Mammary epithelial cell (primary cell): Measurements from ENCODE around the gene KCNIP4.

Experiments used
- EZH2 ChIP-seq: IDR thresholded peaks from 2 replicates; pipeline ENCODE4 v1.6.1; 2012; ENCODE audit warnings: low read length, inconsistent platforms, borderline replicate concordance
- TF ChIP-seq, protein P1 (sequence below), 2 donors: IDR thresholded peaks in 1 of 2; conservative IDR thresholded peaks in 1 of 2; 2 replicates each; pipeline ENCODE4 v1.5.1; 2011 to 2012; ENCODE audit warnings: inconsistent platforms in 2 of 2, low read length in 2 of 2, mild to moderate bottlenecking in 2 of 2, control low read depth in 1 of 2, low read depth in 1 of 2; ENCODE audit not compliant: insufficient read depth in 1 of 2; ENCODE audit errors: extremely low read depth in 1 of 2

DNA sequence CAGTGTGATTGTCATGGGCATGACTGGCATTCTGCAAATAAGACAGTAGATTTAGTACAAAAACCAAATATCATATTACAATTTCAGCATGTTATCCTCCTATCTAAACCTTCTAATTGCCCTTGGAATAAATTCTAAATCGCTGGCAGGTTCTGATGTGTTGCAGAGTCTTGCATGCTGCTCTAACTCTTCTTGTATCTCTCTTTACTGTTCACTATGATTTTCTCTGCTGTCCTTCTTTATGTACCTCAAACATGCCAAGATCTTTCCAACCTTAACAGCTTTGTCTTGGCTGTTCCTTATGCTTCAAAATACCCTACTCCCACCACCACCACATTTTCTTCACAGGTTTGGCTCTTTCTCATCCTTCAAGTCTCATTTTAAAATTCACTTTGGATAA is 43.0 kb upstream of the KCNIP4 start:
- TF ChIP-seq EZH2, result no peak
- TF ChIP-seq, protein P1, sequence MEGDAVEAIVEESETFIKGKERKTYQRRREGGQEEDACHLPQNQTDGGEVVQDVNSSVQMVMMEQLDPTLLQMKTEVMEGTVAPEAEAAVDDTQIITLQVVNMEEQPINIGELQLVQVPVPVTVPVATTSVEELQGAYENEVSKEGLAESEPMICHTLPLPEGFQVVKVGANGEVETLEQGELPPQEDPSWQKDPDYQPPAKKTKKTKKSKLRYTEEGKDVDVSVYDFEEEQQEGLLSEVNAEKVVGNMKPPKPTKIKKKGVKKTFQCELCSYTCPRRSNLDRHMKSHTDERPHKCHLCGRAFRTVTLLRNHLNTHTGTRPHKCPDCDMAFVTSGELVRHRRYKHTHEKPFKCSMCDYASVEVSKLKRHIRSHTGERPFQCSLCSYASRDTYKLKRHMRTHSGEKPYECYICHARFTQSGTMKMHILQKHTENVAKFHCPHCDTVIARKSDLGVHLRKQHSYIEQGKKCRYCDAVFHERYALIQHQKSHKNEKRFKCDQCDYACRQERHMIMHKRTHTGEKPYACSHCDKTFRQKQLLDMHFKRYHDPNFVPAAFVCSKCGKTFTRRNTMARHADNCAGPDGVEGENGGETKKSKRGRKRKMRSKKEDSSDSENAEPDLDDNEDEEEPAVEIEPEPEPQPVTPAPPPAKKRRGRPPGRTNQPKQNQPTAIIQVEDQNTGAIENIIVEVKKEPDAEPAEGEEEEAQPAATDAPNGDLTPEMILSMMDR (conservative IDR thresholded peaks at IDR 0.05 in 1 of 2, IDR thresholded peaks at IDR 0.05 in 1 of 2; ENCODE audit: extremely low read depth in 1 of 2, insufficient read depth in 1 of 2, low read depth in 1 of 2, low read length in 2 of 2), result no peak
